Endometrium (tissue), 2 donors: Measurements from ENCODE around the gene MANEAL.

Source experiments
- FAIRE-seq: peaks from 2 replicates; lab custom pipeline; 2012; peaks lifted over from hg19 to GRCh38; lab: Jason Lieb, UNC
- donor health status: control.
- donor health status: control.

MANEAL gene

DNA sequence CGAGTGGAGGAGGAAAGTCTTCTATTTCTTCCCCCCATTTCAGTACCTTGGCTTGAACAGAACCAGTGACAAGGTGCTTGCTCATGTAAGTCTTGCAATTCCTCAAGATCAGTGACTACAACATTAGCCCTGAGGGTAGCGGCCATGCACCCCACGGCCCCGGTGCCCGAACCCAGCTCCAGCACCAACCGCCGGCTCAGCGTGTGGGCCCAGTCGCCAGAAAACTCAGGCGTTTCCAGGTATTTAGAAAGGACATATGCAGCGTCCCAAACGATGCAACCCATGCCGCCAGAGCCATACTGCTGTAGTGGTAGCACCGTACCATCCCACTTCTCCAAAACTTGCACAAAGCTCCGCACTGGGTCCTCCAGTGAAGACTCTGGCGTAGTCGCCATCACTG lies 11.2 kb upstream of the MANEAL start:
- no peak for FAIRE-seq

DNA sequence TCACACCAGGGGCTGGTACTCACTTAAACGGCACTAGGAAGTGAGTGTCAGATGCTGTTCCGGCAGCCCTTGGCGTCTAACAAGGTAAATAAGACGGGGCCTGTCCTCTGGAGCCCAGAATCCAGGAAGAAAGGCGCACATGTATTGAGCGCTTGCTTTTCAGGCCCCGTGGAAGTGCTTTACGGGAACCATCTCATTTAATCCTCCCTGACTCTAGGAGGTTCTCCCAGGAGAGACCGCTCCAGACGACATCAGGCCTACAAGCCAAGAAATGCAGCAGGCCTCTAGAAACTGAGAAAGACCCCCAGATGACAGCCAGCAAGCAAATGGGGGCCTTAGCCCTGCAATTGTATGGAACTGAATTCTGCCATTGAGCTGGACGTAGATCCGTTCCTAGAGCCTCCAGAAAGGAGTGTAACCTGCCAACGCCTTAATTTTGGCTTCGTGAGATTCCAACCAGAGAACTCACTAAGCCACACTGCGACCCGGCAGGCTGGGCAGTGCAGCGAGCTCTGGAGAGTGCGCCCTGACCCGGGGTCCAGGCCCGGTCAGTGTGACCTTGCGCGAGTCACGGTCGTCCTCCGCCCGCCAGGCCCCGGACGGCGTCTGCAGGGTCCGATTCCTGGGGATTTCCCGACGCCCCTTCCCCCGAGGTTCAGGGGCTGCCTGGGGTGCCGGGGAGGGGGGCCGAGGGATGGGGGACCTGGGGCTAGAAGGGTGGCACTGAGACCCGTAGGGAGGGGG lies 532 bp upstream of the MANEAL start:
- FAIRE-seq, result no peak

DNA sequence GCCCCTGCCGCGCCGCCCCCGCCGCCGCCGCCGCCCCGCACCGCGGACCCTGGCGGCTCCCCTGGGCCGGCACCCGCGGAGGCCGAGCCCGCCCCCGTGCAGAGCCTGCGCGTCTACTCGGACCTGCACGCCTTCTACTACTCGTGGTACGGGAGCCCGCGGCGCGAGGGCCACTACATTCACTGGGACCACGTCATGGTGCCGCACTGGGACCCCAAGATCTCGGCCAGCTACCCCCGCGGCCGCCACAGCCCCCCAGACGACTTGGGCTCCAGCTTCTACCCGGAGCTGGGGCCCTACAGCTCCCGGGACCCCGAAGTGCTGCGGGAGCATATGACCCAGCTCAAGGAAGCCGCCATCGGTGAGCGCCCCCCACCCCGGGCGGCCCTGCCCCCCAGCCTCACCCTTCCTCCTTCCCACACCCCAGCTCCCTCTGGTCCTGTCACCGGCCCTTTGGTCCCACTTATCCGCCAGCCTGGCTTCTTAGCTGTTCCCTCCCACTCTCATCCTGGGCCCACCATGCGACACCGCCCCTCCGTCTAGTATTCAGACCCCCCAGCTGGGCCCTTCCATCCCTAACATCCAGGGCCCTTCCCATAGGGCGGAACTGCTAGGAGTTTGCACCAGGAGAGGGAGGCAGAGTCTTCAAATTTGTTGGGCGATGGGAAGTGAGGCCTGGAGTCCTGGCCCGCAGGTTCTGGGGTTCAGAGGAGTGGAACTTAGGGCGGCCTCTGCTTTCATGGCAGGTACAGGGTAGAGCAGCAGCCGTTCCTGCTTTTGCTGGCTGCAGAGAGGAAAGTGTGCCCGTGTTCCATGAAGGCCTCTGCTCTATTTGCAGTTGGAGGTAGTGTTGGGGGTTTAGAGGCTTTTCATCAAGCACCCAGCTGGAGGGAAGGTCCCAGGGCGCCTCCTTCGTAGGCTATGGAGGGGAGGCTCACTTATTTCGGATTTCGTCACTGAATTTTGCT lies 1.0 kb downstream of the MANEAL start:
- FAIRE-seq, result no peak

DNA sequence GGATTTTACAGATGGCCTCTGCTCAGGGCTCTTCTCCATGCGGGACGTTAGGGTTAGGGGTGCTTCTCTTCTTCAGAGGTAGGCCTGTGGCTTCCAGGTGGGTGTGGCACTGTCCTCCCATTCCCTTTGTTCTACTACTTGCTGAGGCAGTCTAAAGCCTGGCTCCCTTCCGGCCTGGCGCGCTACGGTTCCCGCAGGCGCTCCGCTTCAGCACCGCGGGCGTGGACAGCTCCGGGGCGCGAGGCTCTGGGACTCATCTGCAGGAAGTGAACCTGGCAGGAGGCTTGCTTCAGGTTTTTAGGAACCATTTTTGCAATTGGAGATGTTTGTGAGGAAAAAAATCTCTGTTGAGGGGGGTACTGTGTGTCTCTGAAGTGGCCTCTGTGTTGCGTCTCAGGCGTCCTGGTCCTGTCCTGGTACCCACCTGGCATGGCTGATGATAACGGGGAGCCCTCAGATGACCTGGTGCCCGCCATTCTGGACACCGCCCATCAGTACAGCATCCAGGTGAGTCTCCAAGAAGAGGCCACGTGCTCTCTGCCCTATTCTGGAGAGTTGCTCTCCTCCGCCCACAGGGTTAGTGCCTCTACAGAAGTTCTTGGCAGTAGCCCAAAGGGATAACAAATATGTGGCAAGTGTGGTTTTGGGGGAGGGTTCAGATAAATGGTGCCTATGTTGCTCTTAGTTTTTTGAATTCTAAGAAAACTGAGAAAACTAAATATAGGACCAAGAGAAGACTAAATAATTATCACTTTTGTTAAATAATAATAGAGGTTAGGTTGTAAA lies 1.9 kb downstream of the MANEAL start:
- no peak for FAIRE-seq

DNA sequence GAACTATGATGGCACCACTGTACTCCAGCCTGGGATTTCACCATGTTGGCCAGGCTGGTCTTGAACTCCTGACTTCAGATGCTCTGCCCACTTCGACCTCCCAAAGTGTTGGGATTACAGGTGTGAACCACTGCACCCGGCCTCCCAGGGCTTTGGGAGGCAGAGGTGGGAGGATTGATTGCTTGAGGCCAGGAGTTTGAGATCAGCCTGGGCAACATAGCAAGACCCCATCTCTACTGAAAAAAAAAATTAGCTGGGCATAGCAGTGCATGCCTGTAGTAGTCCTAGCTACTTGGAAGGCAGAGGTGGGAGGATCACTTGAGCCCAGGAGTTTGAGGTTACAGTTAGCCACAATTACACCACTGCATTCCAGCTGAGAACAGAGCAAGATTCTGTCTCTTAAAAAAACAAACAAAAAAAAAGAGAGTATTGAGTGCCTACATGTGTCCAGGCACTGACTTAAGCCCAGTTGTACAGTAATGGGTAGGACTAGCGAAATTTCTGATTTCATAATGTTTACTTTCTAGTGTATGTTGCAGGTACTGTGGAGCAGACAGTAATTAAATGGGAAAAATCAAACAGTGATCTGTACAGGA lies 4.2 kb downstream of the MANEAL start:
- no peak for FAIRE-seq

DNA sequence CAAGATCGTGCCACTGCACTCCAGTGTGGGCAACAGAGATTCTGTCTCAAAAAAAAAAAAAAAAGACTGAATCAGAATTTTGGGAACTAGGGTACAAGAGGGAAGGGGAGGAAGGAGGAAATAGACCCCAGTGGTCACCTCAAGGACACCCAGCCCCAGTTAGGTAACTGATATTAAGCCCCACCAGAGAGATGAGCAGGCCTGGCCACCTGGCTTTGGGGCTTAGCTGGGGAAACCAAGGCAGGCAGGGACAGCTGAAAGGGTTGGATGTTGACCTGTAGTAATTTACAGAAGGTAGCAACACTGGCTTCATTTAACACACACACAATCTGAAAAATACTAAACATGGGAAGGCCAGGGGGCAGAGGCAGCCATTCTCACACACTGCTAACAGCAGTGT lies 8.8 kb downstream of the MANEAL start:
- no peak for FAIRE-seq

DNA sequence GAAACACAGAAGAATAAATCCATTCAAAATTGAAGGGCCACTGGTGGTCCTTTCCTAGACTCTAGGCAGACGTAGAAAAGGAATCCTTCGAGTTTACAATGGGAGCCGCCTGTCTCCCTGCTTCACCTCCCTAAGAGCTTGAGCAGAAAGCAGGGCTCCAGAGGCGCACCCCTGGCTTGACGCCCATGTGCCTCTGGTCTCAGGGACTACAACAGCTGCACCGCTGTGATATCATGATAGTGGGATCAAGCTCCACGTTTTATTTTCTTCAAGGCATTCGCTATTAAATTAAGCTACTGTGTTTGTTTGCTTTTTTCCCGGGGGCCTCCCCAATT lies 13.5 kb downstream of the MANEAL start:
- FAIRE-seq, result no peak

DNA sequence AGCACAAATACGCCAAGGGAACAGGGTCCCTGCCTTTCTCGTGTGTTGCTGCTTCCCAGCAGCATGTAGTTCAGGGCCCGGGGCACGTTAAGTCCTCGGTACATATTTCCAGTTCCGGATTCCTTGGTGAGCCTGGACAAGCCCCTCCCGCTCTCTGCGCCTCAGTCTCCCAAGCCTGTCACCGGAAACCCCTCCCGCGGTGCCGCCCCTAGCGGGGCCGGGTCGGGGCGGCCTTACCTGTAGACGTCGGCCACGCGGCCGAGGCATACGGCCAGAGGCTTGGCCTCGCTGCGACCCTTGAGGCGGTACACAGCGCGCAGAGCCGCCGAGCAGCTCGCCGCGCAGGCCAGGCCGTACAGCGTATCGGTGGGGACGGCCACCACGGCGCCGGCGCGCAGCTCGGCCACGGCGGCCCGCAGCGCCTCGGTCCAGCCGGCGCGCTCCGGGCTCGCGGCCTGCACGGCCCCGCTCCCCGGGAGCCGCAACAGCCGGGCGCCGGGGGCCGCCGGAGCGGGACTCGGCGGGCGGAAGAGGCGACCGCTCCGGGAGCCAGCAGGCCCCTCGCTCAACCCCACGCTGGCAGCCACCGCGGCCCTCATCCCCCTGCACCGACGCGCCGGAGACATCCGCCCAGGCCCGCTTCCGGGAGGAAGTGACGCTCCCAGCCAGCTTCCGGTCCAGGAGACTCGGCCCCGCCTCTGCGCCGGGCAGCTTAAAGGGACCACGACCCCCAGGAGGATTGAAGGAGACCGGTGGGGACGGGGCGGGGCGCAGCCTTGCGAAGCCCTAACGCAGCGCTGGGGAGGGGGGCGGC lies 14.1 kb downstream of the MANEAL start, which contains the start of the genes C1orf122 and YRDC:
C1orf122 (plus strand) TSS at position 236 of the 814 bp plus-strand sequence. CDS start 615 bp downstream, outside the sequence.
YRDC (minus strand) TSS at position 654 of the 814 bp plus-strand sequence; CDS start at position 626, 28 bp downstream.
- no peak for FAIRE-seq

DNA sequence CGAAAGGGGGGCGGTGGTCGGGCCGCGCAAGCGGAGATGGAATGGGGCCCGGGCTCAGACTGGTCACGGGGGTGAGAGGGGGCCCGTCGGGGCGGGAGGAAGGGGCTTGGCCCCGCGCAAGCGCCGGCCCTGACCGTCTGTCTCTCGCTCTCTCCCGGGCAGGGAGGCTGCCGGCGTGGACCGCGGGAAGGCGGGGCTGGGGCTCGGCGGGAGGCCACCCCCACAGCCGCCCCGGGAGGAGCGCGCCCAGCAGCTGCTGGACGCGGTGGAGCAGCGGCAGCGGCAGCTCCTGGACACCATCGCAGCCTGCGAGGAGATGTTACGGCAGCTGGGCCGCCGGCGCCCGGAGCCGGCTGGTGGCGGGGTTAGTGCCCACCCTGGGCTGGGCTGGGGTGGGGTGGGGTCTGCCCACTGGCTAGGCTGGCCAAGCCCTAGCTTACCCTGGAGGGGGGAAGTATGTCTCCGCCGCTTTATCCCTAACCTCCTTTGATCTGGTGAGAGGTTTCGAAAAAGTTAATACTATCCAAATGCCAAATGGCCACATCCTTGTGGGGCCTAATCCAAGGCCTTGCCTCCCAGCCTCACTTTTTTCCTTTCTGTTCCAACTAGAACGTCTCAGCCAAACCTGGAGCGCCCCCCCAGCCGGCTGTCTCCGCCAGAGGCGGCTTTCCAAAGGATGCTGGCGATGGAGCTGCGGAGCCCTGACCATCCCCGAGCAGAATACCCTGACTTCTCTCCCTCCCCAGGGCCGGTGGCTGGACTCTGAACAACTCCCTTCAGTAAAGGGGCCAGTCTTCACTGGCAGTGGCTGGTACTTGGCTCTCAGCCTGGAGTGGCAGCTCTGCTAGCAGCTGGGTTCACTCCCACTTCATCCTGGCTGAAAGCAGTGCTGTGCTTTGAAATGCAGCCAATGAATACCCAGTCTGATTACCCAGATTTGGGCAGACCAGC lies 15.0 kb downstream of the MANEAL start:
- no peak for FAIRE-seq

DNA sequence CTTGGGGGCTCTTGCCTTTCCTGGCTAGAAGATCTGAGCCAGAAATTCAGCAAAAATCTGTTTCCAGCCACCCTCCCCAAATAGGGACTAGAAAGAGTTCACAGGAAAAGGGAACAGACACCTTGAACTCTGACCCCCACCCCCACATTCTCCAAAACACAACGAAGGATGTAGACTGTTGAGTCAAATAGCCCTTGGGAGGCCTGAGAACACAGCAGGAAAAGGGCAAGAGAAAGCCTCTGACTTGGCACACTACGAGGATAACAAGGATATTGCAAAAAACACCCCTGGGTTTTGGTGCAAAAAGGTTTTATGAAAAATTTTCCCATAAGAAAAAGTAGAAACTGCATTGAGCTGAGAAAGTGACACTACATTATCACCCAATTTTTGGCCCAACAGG lies 16.3 kb downstream of the MANEAL start:
- FAIRE-seq, result no peak

DNA sequence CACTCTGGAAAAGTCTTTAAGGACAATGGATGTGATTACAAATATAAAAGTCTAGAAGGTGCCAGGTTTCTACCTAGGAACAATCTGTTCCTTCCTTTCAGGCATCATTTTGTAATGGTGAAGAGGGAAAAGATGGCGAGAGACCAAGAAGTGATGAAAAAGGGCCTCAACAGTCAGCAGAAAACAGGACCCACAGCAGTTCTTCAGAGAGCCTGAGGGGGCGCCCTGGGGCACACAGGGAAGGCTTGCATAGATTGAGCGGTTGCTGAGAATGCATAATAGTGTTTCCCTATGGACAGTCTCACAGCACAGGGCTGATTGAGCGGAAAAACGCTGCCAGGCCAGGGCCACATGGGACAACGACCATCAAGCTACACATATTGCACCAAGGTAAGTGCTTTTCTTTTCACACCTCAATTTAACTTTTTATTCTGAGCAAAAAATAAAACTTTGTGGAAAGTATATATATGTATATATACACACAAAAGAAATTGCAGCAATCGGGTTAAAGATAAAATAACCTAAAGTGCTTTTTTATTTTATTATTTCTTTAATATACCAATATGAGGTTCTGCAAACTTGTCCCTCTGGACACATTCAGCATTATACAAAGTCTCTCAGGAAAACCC lies 17.5 kb downstream of the MANEAL start:
- FAIRE-seq, result no peak

DNA sequence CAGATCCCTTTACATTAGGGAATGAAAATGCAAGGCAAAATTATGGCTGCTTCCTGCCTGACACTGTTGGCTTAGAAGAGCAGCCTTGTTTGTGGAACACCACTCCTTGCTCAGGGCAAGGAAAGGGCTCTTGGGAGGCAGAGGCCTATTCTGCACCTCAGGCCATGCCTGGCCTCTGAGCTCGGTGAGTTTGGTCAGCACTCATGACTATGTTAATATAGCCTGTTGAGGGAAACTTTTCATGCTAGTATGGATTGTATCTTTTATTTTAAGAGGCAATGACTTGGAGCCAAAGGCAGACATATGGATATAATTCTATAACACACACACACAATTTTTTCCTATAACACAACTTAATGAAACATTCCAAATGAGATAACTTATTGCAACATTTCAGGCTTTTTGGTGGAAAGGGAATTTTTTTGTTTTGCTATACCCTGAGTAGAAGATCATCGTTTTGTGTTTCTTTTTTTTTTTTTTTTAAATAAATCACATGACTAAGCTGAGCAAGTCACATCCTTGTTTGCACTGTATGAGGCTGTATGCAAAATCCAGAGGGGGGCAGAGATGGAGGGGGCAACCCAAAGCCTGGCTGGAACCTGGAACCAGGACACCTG lies 20.0 kb downstream of the MANEAL start:
- no peak for FAIRE-seq

DNA sequence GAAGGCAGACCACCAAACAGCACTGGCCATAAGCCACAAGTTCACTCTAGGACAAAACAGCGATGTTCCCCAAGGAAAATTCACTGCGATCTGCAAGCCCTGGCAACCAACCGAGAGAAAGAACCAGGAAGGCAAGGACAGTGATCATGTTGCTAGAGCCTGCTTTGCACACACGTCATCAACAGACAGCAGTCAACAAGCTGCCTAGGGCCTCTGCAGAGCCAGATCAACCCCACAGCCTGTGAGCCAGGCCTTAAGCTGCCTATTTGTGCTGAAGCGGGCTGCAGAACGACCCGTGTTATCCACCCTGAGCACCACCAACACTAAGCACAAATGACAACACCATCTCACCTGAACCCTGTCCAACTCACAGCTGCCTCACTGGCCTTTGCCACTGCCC lies 20.6 kb downstream of the MANEAL start:
- FAIRE-seq, result no peak

DNA sequence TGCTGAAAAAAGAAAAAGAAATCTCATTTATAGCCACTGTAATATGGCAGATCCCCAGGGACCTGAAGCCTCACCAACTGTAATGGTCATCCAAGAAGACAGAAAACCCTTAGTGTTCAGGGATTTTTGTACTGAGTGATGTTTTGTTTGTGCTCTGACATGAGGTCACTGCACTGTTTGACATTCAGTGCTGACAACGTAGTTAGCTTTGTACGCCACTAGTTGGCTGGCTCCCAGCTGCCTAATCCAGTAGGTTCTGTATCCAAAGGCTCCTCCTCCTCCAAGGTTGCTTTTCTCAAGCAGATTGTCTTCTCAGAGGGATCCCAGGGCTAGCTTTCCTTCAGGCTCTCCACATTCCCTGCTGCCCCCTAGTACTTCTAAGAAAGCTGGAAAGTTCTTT lies 23.8 kb downstream of the MANEAL start:
- no peak for FAIRE-seq

DNA sequence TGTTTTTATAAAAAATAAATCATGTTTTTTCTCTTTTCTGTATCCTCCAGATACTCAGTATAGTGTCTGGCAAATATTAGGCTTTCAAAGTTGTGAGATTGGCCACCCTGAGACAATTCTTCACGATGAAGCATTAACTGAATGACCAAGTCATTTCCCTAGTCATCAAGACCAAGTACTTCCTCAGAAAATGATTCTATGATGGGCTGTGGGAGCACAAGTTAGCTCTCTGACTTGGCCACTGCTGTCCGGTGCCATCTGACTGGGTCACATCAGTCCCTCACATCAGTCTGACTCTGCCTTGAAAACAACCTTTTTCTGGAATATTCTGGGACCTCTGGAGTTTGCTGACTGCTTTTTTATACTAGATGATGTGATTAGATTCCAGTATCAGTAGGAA lies 27.8 kb downstream of the MANEAL start:
- no peak for FAIRE-seq

DNA sequence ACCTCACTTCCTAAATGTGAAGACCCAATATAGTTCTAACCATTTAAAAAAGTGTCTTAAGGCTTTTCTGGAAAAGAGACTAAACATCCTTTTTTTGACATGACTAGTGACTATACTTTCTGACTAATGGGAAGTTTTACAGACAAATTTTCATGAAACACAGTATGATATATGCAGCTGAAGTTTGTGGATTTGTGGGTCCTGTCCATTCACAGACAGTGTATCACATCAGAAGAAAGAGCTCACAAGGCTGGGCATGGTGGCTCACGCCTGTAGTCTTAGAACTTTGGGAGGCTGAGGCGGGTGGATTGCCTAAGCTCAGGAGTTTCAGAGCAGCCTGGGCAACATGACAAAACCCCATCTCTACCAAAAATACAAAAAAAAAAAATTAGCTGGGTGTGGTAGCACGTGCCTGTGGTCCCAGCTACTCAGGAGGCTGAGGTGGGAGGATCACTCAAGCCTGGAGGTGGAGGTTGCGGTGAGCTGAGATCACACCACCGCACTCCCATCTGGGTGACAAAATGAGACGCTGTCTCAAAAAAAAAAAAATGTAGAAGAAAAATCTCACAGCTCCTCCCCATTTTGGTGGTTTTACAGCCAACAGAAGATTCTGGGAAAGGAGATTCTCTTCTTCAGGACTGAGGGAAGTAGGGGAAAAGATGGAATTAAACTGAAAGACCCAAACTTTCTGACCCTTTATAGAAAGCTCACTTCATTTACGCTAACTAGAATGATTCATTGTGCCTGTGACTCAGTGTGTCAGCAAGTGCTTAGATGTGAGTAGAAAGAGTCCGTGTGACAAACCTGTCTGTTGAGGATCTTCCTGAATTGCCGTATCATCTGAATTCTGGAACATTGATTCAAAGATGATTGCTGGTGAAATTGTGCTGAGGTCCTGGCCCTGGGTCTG lies 29.5 kb downstream of the MANEAL start:
- FAIRE-seq, result no peak

DNA sequence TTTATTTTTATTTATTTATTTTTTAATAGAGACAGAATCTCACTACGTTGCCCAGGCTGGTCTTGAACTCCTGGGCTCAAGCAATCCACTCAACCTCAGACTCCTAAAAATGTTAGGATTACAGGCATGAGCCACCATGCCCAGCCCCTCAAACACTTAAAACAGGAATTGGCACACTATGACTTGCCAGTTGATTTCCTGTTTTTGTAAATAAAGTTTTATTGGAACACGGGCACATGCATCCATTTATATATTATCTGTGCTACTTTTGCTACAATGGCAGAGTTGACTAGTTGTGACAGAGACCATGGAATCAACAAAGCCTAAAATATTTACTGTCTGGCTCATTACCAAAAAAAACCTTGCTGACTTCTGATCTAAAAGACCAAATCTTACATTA lies 30.4 kb downstream of the MANEAL start:
- no peak for FAIRE-seq

DNA sequence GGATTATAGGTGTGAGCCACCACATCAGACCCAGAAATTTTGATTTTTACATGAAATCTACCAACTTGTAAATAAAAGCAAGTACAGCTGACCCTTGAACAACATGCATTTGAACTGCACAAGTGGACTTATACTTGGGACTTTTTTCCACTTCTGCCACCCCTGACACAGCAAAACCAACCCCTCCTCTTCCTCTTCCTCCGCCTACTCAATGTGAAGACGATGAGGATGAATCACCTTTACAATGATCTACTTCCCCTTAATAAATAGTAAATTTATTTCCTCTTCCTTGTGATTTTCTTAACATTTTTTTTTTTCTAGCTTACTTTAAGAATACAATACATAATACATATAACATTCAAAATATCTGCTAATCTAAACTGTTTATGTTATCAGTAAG lies 31.9 kb downstream of the MANEAL start:
- no peak for FAIRE-seq
